K562 (cell line): ENCODE results near the gene F2. TPM values are rescaled to one million over a fixed set of nuclear protein-coding genes. Genes with fewer than 3 reads are reported as not detected.

Experiments used
- ATAC-seq: fragments of 200-7000 bp; cut with Tn5 transposase; 3 replicates; pipeline ENCODE4 v1.9.1; 2020; ENCODE audit warnings: moderate library complexity
- BruUV-seq: library from RNA; stranded (reverse); fragments of 400-500 nt; replicated peaks from 2 replicates; lab custom pipeline; 2021; lab: Mats Ljungman, UMichigan
- CTCF ChIA-PET: fragments of 300-600 bp; formaldehyde crosslinking; extraction: SDS; loops from one replicate; lab custom pipeline; 2021; ENCODE audit warnings: low intra/inter-chr PET ratio; lab: Yijun Ruan, JAX
- POLR2A ChIA-PET: fragments of 300-600, 350-650 bp; sonication (Branson Sonifier 250); formaldehyde crosslinking; extraction: SDS; loops from one replicate; lab custom pipeline; 2021; ENCODE audit warnings: antibody characterized with exemption, inconsistent platforms; lab: Yijun Ruan, JAX
- DNase-seq, 4 experiments: peaks; one replicate each; pipeline versions ENCODE4 v3.0.0 to v3.0.0-alpha.2; 2011 to 2018; ENCODE audit warnings: low spot score in 3 of 4, mixed read lengths in 3 of 4; ENCODE audit errors: extremely low read depth in 1 of 4
- FAIRE-seq: peaks from 2 replicates; lab custom pipeline; 2011; peaks lifted over from hg19 to GRCh38; lab: Jason Lieb, UNC
- H2AFZ ChIP-seq: 2 replicates; pipeline ENCODE4 v1.6.0; 2011; ENCODE audit warnings: low read depth, low read length, control low read depth, inconsistent platforms
- H3K27ac ChIP-seq: fragments of 200-600 bp; 3 replicates; pipeline ENCODE4 v1.8.0; 2011; ENCODE audit warnings: low read depth, mild to moderate bottlenecking, control low read depth, inconsistent platforms, low read length, moderate library complexity, mixed read lengths; ENCODE audit errors: extremely low read depth
- H3K27me3 ChIP-seq, 2 experiments: fragments of 300-600 bp in 1 of 2; 2 replicates in 1 of 2; 3 replicates in 1 of 2; pipeline versions ENCODE4 v1.6.0 to v1.8.0; 2011; ENCODE audit warnings: inconsistent platforms in 2 of 2, low read length in 2 of 2, mild to moderate bottlenecking in 1 of 2, mixed read lengths in 1 of 2, moderate library complexity in 1 of 2; ENCODE audit not compliant: control insufficient read depth in 2 of 2, insufficient read depth in 2 of 2
- H3K36me3 ChIP-seq: fragments of 300-600 bp; 3 replicates; pipeline ENCODE4 v1.8.0; 2011; ENCODE audit warnings: mild to moderate bottlenecking, low read length, inconsistent platforms; ENCODE audit not compliant: control insufficient read depth, insufficient read depth
- H3K4me1 ChIP-seq, 2 experiments: fragments of 200-600 bp in 1 of 2; replicated peaks in 1 of 2; 2 replicates in 1 of 2; 3 replicates in 1 of 2; pipeline versions ENCODE4 v1.5.1 to v1.8.0; 2011; ENCODE audit warnings: inconsistent platforms in 2 of 2, low read length in 2 of 2, mild to moderate bottlenecking in 1 of 2, mixed read lengths in 1 of 2, moderate library complexity in 1 of 2; ENCODE audit not compliant: control insufficient read depth in 2 of 2, insufficient read depth in 2 of 2
- H3K4me2 ChIP-seq: 2 replicates; pipeline ENCODE4 v1.6.1; 2011; ENCODE audit warnings: low read length, control low read depth, inconsistent platforms, mixed read lengths; ENCODE audit not compliant: insufficient read depth
- H3K4me3 ChIP-seq: fragments of 200-600 bp; sonication (generic), shearing (Covaris generic); 2 replicates; pipeline ENCODE4 v1.5.1; 2016; ENCODE audit warnings: control low read depth, inconsistent platforms
- H3K79me2 ChIP-seq: fragments of 200-600 bp; 3 replicates; pipeline ENCODE4 v1.8.0; 2011; ENCODE audit warnings: low read length, inconsistent platforms; ENCODE audit not compliant: control insufficient read depth, insufficient read depth
- H3K9ac ChIP-seq, 2 experiments: 2 replicates each; pipeline versions ENCODE4 v1.6.0 to v1.6.1; 2011; ENCODE audit warnings: low read depth in 2 of 2, low read length in 2 of 2, control low read depth in 1 of 2, inconsistent platforms in 1 of 2, mild to moderate bottlenecking in 1 of 2, mixed read lengths in 1 of 2; ENCODE audit not compliant: insufficient read depth in 1 of 2
- H3K9me1 ChIP-seq: one replicate; pipeline ENCODE4 v1.6.0; 2011; ENCODE audit warnings: inconsistent platforms, mild to moderate bottlenecking, low read length, moderate library complexity; ENCODE audit not compliant: control insufficient read depth, insufficient read depth
- H3K9me3 ChIP-seq: replicated peaks from 2 replicates; pipeline ENCODE4 v1.5.1; 2011; ENCODE audit warnings: low read depth, low read length, inconsistent platforms; ENCODE audit not compliant: control insufficient read depth, insufficient read depth
- H4K20me1 ChIP-seq: replicated peaks from 2 replicates; pipeline ENCODE4 v1.6.1; 2011; ENCODE audit warnings: low read length, inconsistent platforms, mixed read lengths; ENCODE audit not compliant: control insufficient read depth, insufficient read depth
- CEBPB ChIP-seq: fragments of 450-650 bp; IDR thresholded peaks from 2 replicates; pipeline ENCODE4 v1.6.1; 2016; ENCODE audit warnings: missing genetic modification characterization, missing compliant biosample characterization
- CEBPG ChIP-seq, 3 experiments: fragments of 200-800 bp in 1 of 3; sonication (Bioruptor generic) in 1 of 3; sonication (generic) in 1 of 3; formaldehyde crosslinking in 1 of 3; IDR thresholded peaks in 2 of 3; conservative IDR thresholded peaks in 1 of 3; 2 replicates each; pipeline versions ENCODE4 v1.6.1 to v1.8.0; 2016 to 2022; ENCODE audit warnings: missing compliant biosample characterization in 2 of 3, missing genetic modification characterization in 2 of 3, mild to moderate bottlenecking in 1 of 3, missing genetic modification reagents in 1 of 3
- KDM4B ChIP-seq, 2 experiments: fragments of 450-650 bp in 1 of 2; sonication (generic) in 1 of 2; IDR thresholded peaks; 2 replicates each; pipeline ENCODE4 v1.6.1; 2016 to 2017; ENCODE audit warnings: borderline replicate concordance in 2 of 2, antibody characterized with exemption in 1 of 2, low read depth in 1 of 2, mild to moderate bottlenecking in 1 of 2
- POLR2B ChIP-seq: fragments of 450-650 bp; IDR thresholded peaks from 2 replicates; pipeline ENCODE4 v1.6.1; 2018; ENCODE audit warnings: low read depth; ENCODE audit not compliant: partially characterized antibody
- WGBS: fragments of 100-300 bp; shearing (Covaris generic); methylation state at CpG from one replicate; pipeline ENCODE4 v1.1.6; 2016; ENCODE audit warnings: low coverage, mixed read lengths; ENCODE audit not compliant: insufficient coverage; ENCODE audit errors: missing lambda C conversion rate; 5-methylcytosine and 5-hydroxymethylcytosine counted together
- in situ Hi-C: fragments of 300-500 bp; cut with MboI; formaldehyde crosslinking; loops from 4 replicates; pipeline ENCODE4 v1.15.0; 2018; ENCODE audit warnings: inconsistent platforms, mixed read lengths
- intact Hi-C: fragments of 100-400 bp; cut with micrococcal nuclease; formaldehyde crosslinking; loops from 2 replicates; pipeline ENCODE4 v1.14.2; 2022
- polyA plus RNA-seq, 8 experiments: library from polyadenylated mRNA; depleted of rRNA in 4 of 8; stranded (reverse) in 5 of 8; unstranded in 3 of 8; fragments of >200 nt; fragmentation: Nextera tagmentation in 2 of 8; fragmentation: Illumina TruSeq in 1 of 8; extraction: Ambion mirVana in 2 of 8; extraction: Trizol in 1 of 8; gene quantifications; 2 replicates each; pipeline versions ENCODE4 v1.2.1 to v1.2.3, GENCODE V29; 2011 to 2014; ENCODE audit warnings: inconsistent platforms in 1 of 8, missing spikeins in 1 of 8
- total RNA-seq, 7 experiments: library from RNA; depleted of rRNA in 6 of 7; stranded (reverse); fragments of >200 nt in 6 of 7; fragmentation: Illumina TruSeq in 2 of 7; extraction: Trizol in 2 of 7; gene quantifications; 2 replicates each; pipeline versions ENCODE4 v1.2.1 to v1.2.3, GENCODE V29; 2011 to 2021; ENCODE audit warnings: low replicate concordance in 1 of 7

The F2 gene
- total and polyA plus RNA-seq, 9 of the 15 experiments (the other 6 are each of a cell fraction or from before 2014, with no cell fraction given) = 0.16 TPM; not detected in 8

DNA sequence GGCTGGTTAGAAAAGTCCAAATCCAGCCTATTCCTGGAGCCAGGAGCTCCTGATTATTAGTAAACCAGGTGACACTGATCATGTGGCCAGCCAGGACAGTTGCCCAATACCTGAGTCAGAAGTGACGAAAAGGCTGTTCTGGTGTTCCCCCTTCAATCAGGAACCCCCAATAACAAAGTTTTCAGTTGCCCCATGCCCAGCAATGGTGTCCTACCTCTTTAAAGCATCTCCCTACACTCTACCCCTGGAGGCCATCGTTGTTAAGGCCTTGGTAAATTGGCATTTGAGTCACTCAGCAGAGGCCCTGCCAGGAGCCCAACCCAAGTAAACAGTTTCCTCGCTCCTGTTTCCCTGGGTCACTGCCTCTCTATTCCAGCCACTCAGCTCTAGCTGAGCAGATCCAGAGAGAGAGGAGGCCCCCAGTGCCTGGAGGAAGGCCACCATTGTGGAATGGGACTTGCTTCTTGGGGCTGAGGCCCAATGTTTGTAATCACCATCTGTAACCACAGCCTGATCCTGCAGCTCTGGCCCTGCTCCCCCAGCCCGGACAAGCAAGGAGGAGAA is 43.6 kb upstream of the F2 start:
- peaks cover 0 to 4% of the 10 kb centered on the region in 2 experiments; a peak in 1 of 5 replicates for H3K4me1 ChIP-seq
- WGBS = 67% methylated on average over 3 of the region's 4 CpGs
- H3K79me2 ChIP-seq = no peaks in the 10 kb centered on the region
- in situ Hi-C loops = no loop called here
- CTCF ChIA-PET = no interaction called here
- ATAC-seq (peak; percentile 6; the same call in 2 of the 3 replicates), DNase-seq (no peak)
- H3K27ac ChIP-seq = no peak overlapping the region
- no peak overlapping the region for H2AFZ ChIP-seq
- H3K36me3 ChIP-seq = peaks cover 52% of the 10 kb centered on the region; the same call in 2 of the 3 replicates
- intact Hi-C loops = no loop called here
- no peak overlapping the region for H3K4me2 ChIP-seq
- H3K27me3 ChIP-seq = no peaks in the 10 kb centered on the region
- H3K9me3 ChIP-seq = no peaks in the 10 kb centered on the region
- BruUV-seq = no TSS peak
- H3K9me1 ChIP-seq = peaks cover 5% of the 10 kb centered on the region
- POLR2A ChIA-PET = interaction anchor here (0.7 to 2.1 kb wide), 12 partner anchors 9 to 172 kb away, joined by 3 to 9 read pairs (median 4); partner anchors contain the start of genes ARHGAP1 and ZNF408
- TF ChIP-seq CEBPG (CRISPR knock-in tag; IDR thresholded peaks at IDR 0.05) = no peak
- TF ChIP-seq CEBPG (tag; conservative IDR thresholded peaks at IDR 0.05 in 1 of 2, IDR thresholded peaks at IDR 0.05 in 1 of 2) = 0 out of 4 replicates have a peak, but pooled peaks of 1 of the 2 experiments have one; percentile 22
- TF ChIP-seq POLR2B = peak; percentile 2
- peak; percentile 58; the same call in 1 of the 2 replicates for TF ChIP-seq CEBPB (tag)
- no peak for TF ChIP-seq KDM4B (IDR thresholded peaks at IDR 0.05; ENCODE audit: borderline replicate concordance in 2 of 2, low read depth in 1 of 2)
- TF ChIP-seq, all 486 proteins: peak for 3
- Histone ChIP-seq H3K4me3 (no peak overlapping the region), H4K20me1 (no peaks in the 10 kb centered on the region), H3K9ac (peak overlapping the region in 1 of 2 experiments; percentile 43; a peak in 1 of 4 replicates)
- FAIRE-seq = no peak
